ENCODE data around the gene HOXD10. TPM values are rescaled to one million over a fixed set of nuclear protein-coding genes. Genes with fewer than 3 reads are reported as not detected.
A peak's percentile ranks its signal among the peaks of the same experiment; 100 is the strongest.

Gene HOXD10
- total RNA-seq, 1 donor, result 58.7 TPM

DNA sequence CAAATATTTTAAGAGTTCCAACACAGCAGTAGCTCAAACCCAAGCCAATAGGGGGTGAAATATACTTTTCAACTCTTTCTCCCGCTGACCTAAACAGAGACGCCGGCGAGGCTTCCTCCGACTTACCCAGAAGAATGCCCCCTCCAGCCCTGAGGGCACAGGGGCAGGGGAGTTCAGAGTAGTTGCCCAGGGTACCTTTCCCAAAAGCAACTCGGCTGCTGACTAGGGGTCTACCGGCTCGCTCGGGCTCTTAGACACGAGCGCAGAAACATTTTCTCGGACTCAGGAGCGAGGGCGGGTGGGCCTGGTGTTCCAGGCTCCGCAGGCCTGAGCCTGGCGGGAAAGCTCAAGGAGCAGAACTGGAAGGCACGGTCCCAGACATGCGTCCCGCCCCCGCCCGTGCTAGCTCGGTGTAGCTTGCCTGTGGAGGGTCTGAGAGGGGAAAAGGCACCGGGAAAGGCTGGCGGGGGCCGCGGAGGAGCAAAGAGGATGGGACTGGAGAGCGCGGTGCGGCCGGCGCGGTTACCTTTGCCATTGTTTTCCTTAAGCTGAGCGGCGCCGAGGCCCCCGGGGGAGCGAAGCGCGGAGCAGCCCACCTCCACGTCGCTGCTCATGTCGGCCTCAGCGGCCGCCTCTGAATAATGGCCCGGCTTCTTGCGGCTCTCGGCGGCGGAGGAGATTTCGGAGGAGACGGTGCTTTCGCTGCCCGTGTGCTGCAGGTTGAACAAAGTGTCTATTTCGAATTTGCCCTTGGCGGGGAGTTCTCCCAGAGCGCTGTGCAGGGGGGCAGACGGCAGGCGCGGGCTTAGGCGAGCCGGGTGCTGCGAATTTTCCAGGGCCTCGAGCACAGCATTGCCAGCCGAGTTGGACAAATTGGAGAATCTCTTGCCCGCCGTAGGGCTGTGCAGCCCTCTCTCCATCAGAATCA, 33.5 kb upstream of the HOXD10 start:
- TF ChIP-seq, protein P1, sequence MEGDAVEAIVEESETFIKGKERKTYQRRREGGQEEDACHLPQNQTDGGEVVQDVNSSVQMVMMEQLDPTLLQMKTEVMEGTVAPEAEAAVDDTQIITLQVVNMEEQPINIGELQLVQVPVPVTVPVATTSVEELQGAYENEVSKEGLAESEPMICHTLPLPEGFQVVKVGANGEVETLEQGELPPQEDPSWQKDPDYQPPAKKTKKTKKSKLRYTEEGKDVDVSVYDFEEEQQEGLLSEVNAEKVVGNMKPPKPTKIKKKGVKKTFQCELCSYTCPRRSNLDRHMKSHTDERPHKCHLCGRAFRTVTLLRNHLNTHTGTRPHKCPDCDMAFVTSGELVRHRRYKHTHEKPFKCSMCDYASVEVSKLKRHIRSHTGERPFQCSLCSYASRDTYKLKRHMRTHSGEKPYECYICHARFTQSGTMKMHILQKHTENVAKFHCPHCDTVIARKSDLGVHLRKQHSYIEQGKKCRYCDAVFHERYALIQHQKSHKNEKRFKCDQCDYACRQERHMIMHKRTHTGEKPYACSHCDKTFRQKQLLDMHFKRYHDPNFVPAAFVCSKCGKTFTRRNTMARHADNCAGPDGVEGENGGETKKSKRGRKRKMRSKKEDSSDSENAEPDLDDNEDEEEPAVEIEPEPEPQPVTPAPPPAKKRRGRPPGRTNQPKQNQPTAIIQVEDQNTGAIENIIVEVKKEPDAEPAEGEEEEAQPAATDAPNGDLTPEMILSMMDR (IDR thresholded peaks at IDR 0.05; ENCODE audit: insufficient read depth, low read depth, low read length), result no peak
- no peak for DNase-seq (ENCODE audit: low read depth)
- H3K4me3 ChIP-seq (ENCODE audit: low read depth, low read length), result no peak overlapping the region

DNA sequence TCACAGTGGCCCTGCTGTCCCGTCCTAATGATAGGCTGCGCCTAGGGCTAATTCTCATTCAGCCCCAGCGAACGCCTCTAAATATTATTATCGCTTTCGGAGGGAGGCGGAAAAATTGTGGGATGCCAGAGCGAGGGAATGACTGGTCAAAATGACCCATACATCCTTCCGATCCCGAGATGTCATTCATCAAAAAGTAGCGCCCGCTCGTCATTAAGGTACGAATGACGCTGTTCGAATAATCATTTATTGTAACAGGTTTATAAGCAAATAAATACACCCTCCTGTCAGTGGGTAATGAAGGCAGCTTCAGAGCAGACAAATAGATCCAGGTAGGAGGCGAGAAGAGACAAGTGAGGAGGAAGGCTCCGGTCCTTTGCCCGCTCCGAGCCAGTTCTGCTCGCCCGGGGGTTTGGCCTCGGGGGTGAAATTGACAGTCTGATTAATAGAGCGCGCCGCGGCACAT, 32.7 kb upstream of the HOXD10 start, which contains the start of gene EVX2:
Gene EVX2, minus strand, starts transcription at position 167 of the 466 bp plus-strand sequence. CDS start 186 bp downstream, outside the sequence.
- no peak for DNase-seq (ENCODE audit: low read depth)

DNA sequence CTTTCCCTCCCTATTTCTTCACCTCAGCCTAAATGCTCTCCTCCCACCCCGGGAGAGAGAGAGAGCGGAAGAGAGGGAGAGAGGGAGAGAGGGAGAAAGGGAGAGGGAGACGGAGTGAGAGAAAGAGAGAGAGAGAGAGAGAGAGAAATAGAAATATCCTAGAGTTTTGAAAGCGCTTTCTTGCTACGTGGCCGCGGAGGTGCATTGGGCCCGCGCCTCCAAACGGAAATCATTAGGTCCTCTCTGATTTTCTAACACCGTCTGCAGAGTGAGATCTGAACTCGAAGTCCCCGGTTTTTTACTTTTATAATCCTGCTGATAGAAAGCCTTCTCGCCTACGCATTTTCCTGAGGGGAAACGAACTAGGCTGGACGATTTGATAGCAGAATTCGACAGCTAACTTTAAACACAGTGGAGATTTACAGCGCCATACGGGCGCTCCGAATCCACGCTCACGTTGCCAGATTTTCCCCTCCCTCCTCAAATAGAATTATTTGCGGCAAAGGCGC, 31.9 kb upstream of the HOXD10 start:
- TF ChIP-seq, protein P1 (IDR thresholded peaks at IDR 0.05; ENCODE audit: insufficient read depth, low read depth, low read length), result no peak
- no peak overlapping the region for H3K4me3 ChIP-seq (ENCODE audit: low read depth, low read length)
- DNase-seq (ENCODE audit: low read depth), result no peak

More for the DNA sequence above, 32.7 kb upstream of the HOXD10 start, which contains the start of gene EVX2:
- no peak within 1 kb of the TSS for H3K4me3 ChIP-seq (ENCODE audit: low read depth, low read length)
- TF ChIP-seq, protein P1 (IDR thresholded peaks at IDR 0.05; ENCODE audit: insufficient read depth, low read depth, low read length), result no peak

DNA sequence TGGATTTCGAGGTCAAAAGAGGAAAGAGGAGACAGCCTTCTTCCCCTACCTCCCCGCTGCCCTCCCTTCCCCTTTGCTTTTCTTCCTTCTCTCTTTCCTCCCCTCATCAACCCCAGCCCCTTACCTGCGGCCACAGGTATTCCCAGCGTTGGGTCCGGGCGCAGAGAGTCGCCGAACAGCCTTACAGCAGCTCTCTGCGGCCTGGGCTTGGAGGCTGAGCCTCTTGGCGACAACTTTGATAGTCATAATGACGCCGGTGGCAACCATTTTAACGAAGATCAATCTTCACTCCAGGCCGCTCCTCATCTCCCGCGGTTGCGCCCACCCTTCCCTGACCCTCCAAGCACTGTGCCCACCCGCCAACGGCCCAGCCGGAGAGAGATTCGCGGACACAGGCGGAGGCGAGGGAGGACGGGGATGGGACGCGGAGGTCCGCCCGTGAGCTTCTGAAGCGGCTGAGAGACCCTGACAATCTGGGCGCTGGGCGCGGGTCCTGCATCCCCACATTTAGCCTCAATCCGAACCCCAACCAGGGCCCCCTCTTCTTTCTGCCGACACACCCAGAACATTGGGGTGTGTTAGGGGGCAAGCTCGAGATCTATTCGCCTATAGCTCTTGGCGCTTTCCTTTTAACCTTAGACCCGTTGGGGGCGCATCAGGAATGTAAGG, 31.3 kb upstream of the HOXD10 start:
- no peak for DNase-seq (ENCODE audit: low read depth)
- TF ChIP-seq, protein P1 (IDR thresholded peaks at IDR 0.05; ENCODE audit: insufficient read depth, low read depth, low read length), result no peak
- H3K4me3 ChIP-seq (ENCODE audit: low read depth, low read length), result no peak overlapping the region

DNA sequence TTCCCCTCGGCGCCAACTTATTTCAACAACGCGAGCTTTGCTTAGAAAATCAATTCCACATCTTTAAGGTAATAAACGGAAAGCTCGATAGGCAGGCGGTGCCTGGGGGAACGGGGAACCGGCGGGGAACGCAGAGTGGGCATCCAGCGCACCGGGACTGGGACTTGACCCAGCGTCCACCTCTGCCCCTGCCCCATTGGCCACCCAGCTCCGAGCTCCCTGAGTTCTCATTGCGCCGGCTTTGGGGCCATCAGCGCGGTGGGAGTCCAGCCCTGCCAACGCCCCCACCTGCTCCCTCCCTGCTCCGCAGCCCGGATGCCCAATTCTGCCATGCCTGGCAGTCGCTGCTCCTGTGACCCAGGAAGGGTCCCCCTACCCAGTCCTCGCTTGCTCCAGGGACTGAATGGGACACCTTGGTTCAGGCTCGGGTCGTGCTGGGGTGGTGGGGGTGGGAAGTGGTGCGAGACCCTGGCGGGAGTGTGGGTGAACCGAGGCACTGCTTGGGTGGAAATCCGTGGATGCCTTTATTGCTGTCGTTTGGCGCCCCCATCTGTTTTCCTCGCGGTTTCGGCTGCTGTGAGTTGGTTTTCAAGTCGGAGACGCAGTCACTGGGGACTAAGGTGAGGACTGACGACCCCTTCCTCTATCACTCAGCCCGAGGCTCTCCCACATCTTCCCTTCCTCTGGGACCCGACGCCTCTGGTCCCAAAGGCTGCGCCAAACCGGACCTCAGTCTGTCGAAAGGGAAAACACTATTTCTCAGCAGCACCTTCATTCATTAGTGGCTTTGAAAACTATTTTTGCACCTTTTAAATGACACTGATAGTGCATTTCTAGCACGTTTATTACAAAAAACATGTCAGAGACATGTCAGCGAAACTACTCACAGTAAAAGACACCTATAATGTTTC, 30.5 kb upstream of the HOXD10 start:
- no peak overlapping the region for H3K4me3 ChIP-seq (ENCODE audit: low read depth, low read length)
- TF ChIP-seq, protein P1 (IDR thresholded peaks at IDR 0.05; ENCODE audit: insufficient read depth, low read depth, low read length), result peak; percentile 46
- peak; percentile 47 for DNase-seq (ENCODE audit: low read depth)

All from fibroblast of villous mesenchyme (primary cell).